AG04450 (cell line): Measurements from ENCODE around the gene GTF2IRD1. TPM values are rescaled to one million over a fixed set of nuclear protein-coding genes. Genes with fewer than 3 reads are reported as not detected.
"Not testable (repeated sequence)": the region's sequence is repeated elsewhere in the genome, so short reads cannot be mapped to it uniquely, and the experiment has no call there.

Experiments
- CTCF ChIA-PET: fragments of 300-600, 350-600 bp; formaldehyde crosslinking; extraction: SDS; loops from one replicate; lab custom pipeline; 2022; ENCODE audit warnings: antibody characterized with exemption, inconsistent platforms; lab: Charles Lee
- POLR2A ChIA-PET: fragments of 350-600 bp; formaldehyde crosslinking; extraction: SDS; loops from one replicate; lab custom pipeline; 2021; ENCODE audit warnings: antibody characterized with exemption, inconsistent platforms; lab: Yijun Ruan, JAX
- DNase-seq: peaks from one replicate; pipeline ENCODE4 v3.0.0-alpha.2; 2011; ENCODE audit warnings: low read depth, low spot score
- H3K27ac ChIP-seq: one replicate; pipeline ENCODE4 v1.5.1; 2012; ENCODE audit warnings: low read depth, low read length, control low read depth
- H3K27me3 ChIP-seq: one replicate; pipeline ENCODE4 v1.6.0; 2012; ENCODE audit warnings: low read length; ENCODE audit not compliant: control insufficient read depth, insufficient read depth
- H3K4me3 ChIP-seq: 2 replicates; pipeline ENCODE4 v1.5.1; 2011; ENCODE audit warnings: mild to moderate bottlenecking, low read depth, low read length, control low read depth
- H3K9me3 ChIP-seq: 2 replicates; pipeline ENCODE4 v1.5.1; 2012; ENCODE audit warnings: low read length; ENCODE audit not compliant: control insufficient read depth, insufficient read depth
- polyA plus RNA-seq: library from polyadenylated mRNA; depleted of rRNA; stranded (reverse); fragments of >200 nt; gene quantifications from 2 replicates; pipeline ENCODE4 v1.2.3, GENCODE V29; 2011
- TF ChIP-seq, protein P1 (sequence below): IDR thresholded peaks from 2 replicates; pipeline ENCODE4 v1.5.1; 2011; ENCODE audit warnings: low read depth, low read length, control low read depth, inconsistent platforms

Gene GTF2IRD1
- polyA plus RNA-seq, 1 experiment, result 23.5 TPM

DNA sequence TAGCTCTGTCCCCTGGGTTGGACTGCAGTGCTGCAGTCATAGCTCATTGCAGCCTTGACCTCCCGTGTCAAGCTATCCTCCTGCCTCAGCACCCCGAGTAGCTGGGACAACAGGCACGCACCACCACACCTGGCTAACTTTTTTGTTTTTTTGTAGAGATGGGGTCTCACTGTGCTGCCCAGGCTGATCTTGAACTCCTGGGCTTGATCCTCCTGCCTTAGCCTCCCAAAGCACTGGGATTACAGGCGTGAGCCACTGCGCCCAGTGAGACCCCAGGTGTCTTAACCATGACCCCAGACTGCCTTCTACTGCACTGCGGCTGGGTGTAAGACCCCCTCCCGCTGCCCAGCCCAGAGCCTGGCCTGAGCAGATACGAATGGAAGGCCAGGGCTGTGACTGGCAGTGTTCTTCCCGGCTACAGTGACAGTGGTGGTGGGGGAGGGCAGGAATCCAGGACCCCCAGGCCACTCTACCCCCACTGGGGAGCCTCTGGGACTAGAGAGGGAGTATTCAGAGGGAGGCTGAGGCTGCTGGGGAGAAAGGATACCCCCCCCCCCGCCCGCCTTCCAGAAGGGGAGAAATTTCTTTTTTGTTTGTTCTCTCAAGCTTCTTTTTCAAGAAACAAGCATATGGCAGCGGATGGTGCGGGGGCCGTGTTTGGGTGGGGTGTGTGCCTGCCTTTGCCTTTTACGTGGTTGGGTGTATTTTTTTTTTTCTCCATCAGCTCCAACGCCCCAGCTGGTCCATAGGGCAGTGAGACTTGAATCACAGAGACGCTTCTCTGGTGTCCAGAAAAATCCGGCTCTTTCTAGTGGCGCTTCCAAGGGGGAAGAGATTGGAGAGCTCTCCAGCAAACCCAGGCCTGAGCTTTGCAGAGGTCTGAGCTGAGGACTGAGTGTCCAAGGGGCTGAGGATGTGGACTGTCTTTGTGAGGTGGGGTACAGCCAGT is 36.6 kb downstream of the GTF2IRD1 start:
- no peak for DNase-seq
- H3K27ac ChIP-seq, result no peak overlapping the region
- CTCF ChIA-PET, result no interaction called here
- peaks cover 10% of the 10 kb centered on the region for H3K9me3 ChIP-seq
- TF ChIP-seq, protein P1, sequence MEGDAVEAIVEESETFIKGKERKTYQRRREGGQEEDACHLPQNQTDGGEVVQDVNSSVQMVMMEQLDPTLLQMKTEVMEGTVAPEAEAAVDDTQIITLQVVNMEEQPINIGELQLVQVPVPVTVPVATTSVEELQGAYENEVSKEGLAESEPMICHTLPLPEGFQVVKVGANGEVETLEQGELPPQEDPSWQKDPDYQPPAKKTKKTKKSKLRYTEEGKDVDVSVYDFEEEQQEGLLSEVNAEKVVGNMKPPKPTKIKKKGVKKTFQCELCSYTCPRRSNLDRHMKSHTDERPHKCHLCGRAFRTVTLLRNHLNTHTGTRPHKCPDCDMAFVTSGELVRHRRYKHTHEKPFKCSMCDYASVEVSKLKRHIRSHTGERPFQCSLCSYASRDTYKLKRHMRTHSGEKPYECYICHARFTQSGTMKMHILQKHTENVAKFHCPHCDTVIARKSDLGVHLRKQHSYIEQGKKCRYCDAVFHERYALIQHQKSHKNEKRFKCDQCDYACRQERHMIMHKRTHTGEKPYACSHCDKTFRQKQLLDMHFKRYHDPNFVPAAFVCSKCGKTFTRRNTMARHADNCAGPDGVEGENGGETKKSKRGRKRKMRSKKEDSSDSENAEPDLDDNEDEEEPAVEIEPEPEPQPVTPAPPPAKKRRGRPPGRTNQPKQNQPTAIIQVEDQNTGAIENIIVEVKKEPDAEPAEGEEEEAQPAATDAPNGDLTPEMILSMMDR, result no peak
- H3K27me3 ChIP-seq, result no peaks in the 10 kb centered on the region
- POLR2A ChIA-PET, result no interaction called here
- no peak overlapping the region for H3K4me3 ChIP-seq

- CTCF ChIA-PET, POLR2A ChIA-PET, H3K27ac ChIP-seq, H3K4me3 ChIP-seq, H3K27me3 ChIP-seq, DNase-seq: not testable (repeated sequence)
- H3K9me3 ChIP-seq, result peaks cover 10% of the 10 kb centered on the region
Observed at GRCh38 chr7:74491490-74491889, 37.8 kb downstream of the GTF2IRD1 start.

GRCh38 chr7:74493295-74493694 is 39.6 kb downstream of the GTF2IRD1 start:
- TF ChIP-seq, protein P1, result no peak

DNA sequence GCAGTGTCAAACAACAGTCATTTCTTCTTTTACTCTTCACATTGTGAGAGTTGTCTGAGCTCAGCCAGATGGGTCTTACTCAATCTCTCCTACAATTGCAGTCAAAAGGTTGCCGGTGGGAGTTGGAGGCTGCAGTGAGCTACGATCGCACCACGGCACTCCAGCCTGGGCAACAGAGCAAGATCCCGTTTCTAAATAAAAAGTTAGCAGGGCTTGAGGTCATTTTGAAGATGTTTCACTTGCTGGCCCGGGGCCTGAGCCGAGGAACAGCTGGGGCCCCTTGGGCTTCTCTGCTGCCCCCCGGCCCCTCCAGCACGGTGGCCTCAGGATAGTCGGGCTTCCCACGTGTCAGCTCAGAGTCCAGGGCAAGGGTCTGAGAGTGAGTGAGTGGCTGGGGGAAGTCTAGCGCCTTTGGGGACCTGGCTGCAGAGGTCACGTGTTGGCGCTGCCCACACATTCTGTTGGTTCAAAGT is 40.4 kb downstream of the GTF2IRD1 start:
- DNase-seq, result no peak
- TF ChIP-seq, protein P1, result no peak
- peaks cover 10% of the 10 kb centered on the region for H3K9me3 ChIP-seq
- CTCF ChIA-PET, result no interaction called here
- H3K27me3 ChIP-seq, result no peaks in the 10 kb centered on the region
- H3K27ac ChIP-seq, result no peak overlapping the region
- no peak overlapping the region for H3K4me3 ChIP-seq
- POLR2A ChIA-PET, result interaction anchor here (0.6 kb wide), 1 partner anchor 47 kb away, joined by 8 read pairs; no protein-coding TSS in a partner anchor

More at GRCh38 chr7:74493295-74493694, 39.6 kb downstream of the GTF2IRD1 start:
- no peak for DNase-seq
- Histone ChIP-seq H3K9me3 (peaks cover 10% of the 10 kb centered on the region), H3K27ac (no peak overlapping the region), H3K4me3 (no peak overlapping the region), H3K27me3 (no peaks in the 10 kb centered on the region)
- CTCF ChIA-PET, result no interaction called here
- POLR2A ChIA-PET, result no interaction called here

DNA sequence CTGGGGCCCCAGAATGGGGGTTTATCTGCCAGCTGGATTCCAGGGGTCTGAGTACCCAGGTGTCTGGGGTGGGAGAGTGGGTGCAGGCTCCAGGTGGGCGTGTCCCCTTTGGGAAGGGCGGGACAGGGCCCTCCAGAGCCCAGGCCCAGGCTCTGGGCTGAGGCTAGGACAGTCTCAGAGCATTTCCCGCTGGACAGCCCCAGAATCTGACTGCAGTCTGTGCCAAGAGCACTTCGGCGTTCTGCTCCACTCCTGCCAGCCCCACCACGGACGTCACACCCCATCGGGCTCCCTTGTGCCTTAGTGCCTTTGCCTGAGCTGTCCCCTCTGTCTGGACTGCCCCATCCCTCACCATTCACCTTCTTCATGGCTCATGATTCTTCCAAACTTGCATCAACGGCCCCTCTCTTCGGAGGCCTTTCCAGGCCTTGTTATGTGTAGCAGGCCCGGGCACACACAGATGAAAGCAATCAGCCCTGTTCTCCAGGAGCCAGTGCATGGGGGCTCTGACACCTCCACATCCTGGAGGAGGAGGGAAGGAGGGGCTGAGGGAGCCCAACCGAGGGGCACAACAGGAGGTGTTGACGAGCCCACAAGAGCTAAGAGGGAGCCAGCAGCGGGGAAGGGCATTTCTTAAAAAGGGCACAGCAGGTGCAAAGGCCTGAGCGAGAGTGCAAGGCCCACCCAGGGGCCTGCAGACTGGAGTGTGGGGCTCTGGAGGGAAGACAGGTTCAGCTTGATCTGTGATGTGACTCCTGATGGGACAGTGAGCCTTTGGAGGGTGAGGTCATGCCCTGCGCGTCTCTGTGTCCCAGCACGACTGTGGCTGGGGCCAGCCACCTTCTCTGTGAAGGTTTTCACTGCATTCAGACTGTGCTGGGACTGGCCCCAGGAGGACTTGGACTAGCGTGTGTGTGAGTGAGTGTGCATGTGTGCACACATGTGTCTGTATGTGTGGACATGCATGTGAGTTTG is 41.7 kb downstream of the GTF2IRD1 start:
- ChIA-PET POLR2A (no interaction called here), CTCF (interaction anchor here (0.6 kb wide), 1 partner anchor 12 kb away, joined by 3 read pairs; no protein-coding TSS in a partner anchor)
- Histone ChIP-seq H3K27me3 (no peaks in the 10 kb centered on the region), H3K27ac (no peak overlapping the region), H3K9me3 (peaks cover 10% of the 10 kb centered on the region), H3K4me3 (no peak overlapping the region)
- TF ChIP-seq, protein P1, result no peak
- no peak for DNase-seq
